ENCODE results near the gene ELOVL2.

GRCh38 chr6:11069760-11070159, 25.7 kb upstream of the ELOVL2 start:
- TF ChIP-seq EP300 (IDR thresholded peaks at IDR 0.05) (no peak), CTCF (IDR thresholded peaks at IDR 0.05) (no peak)

All from stomach (tissue), 4 donors.